SK-N-SH (cell line): Measurements from ENCODE around the gene SRGAP3. TPM values are rescaled to one million over a fixed set of nuclear protein-coding genes. Genes with fewer than 3 reads are reported as not detected.
A peak's percentile ranks its signal among the peaks of the same experiment; 100 is the strongest.
"Not testable (repeated sequence)": the region's sequence is repeated elsewhere in the genome, so short reads cannot be mapped to it uniquely, and the experiment has no call there.

Experiments used
- CTCF ChIA-PET: fragments of 300-600, 350-600 bp; formaldehyde crosslinking; extraction: SDS; loops from one replicate; lab custom pipeline; 2021; lab: Yijun Ruan, JAX
- POLR2A ChIA-PET: fragments of 350-600 bp; sonication (Branson Sonifier 250); formaldehyde crosslinking; extraction: SDS; loops from one replicate; lab custom pipeline; 2020; ENCODE audit warnings: antibody characterized with exemption, inconsistent platforms; lab: Yijun Ruan, JAX
- DNase-seq: peaks from one replicate; pipeline ENCODE4 v3.0.0; 2012
- H2AFZ ChIP-seq: fragments of 200-600 bp; sonication (generic); 2 replicates; pipeline ENCODE4 v1.8.1; 2016; ENCODE audit warnings: antibody characterized with exemption, mild to moderate bottlenecking, low read depth
- H3F3A ChIP-seq: fragments of 200-600 bp; sonication (generic); replicated peaks from 2 replicates; pipeline ENCODE3; 2016; ENCODE audit warnings: antibody characterized with exemption, mild to moderate bottlenecking; ENCODE audit not compliant: insufficient read depth
- H3K27ac ChIP-seq, 2 experiments: fragments of 200-500 bp in 1 of 2; fragments of 200-600 bp in 1 of 2; sonication (Bioruptor generic) in 1 of 2; sonication (generic), shearing (Covaris generic) in 1 of 2; 2 replicates each; pipeline versions ENCODE4 v1.5.1 to v1.6.1; 2014 to 2016; ENCODE audit warnings: low read depth in 2 of 2, inconsistent platforms in 1 of 2, low read length in 1 of 2, mild to moderate bottlenecking in 1 of 2, mixed read lengths in 1 of 2
- H3K27me3 ChIP-seq: fragments of 200-600 bp; sonication (generic), shearing (Covaris generic); 2 replicates; pipeline ENCODE4 v1.6.1; 2016; ENCODE audit warnings: mixed run types; ENCODE audit not compliant: insufficient read depth
- H3K36me3 ChIP-seq, 2 experiments: fragments of 200-500 bp in 1 of 2; fragments of 200-600 bp in 1 of 2; sonication (Bioruptor generic) in 1 of 2; sonication (generic) in 1 of 2; replicated peaks in 1 of 2; 2 replicates each; pipeline versions ENCODE3 to v1.5.1; 2014 to 2016; ENCODE audit warnings: low read length in 1 of 2, mild to moderate bottlenecking in 1 of 2; ENCODE audit not compliant: insufficient read depth in 2 of 2, control insufficient read depth in 1 of 2
- H3K4me1 ChIP-seq, 2 experiments: fragments of 200-500 bp in 1 of 2; fragments of 200-600 bp in 1 of 2; sonication (Bioruptor generic) in 1 of 2; sonication (generic), shearing (Covaris generic) in 1 of 2; 2 replicates each; pipeline versions ENCODE4 v1.5.1 to v1.6.1; 2014 to 2016; ENCODE audit warnings: low read depth in 1 of 2, low read length in 1 of 2, mixed run types in 1 of 2; ENCODE audit not compliant: insufficient read depth in 2 of 2, control insufficient read depth in 1 of 2
- H3K4me2 ChIP-seq: fragments of 200-600 bp; sonication (generic), shearing (Covaris generic); 2 replicates; pipeline ENCODE4 v1.6.1; 2017; ENCODE audit warnings: mixed run types
- H3K4me3 ChIP-seq, 2 experiments: fragments of 200-500 bp in 1 of 2; fragments of 200-600 bp in 1 of 2; sonication (Bioruptor generic) in 1 of 2; sonication (generic), shearing (Covaris generic) in 1 of 2; 2 replicates each; pipeline versions ENCODE4 v1.5.1 to v1.8.1; 2014 to 2016; ENCODE audit warnings: low read depth in 2 of 2, inconsistent platforms in 1 of 2, low read length in 1 of 2, mild to moderate bottlenecking in 1 of 2, mixed read lengths in 1 of 2, moderate library complexity in 1 of 2
- H3K79me2 ChIP-seq: fragments of 200-600 bp; sonication (generic); 2 replicates; pipeline ENCODE4 v1.8.1; 2017; ENCODE audit warnings: mild to moderate bottlenecking; ENCODE audit not compliant: insufficient read depth
- H3K9ac ChIP-seq: fragments of 200-600 bp; sonication (generic); 2 replicates; pipeline ENCODE4 v1.6.1; 2017; ENCODE audit warnings: mixed run types
- H3K9me2 ChIP-seq: fragments of 200-600 bp; sonication (generic); 2 replicates; pipeline ENCODE4 v1.6.1; 2017; ENCODE audit warnings: mixed run types
- H3K9me3 ChIP-seq: fragments of 200-600 bp; sonication (generic); 2 replicates; pipeline ENCODE4 v1.6.1; 2017; ENCODE audit warnings: mixed run types, mild to moderate bottlenecking, moderate library complexity
- H4K20me1 ChIP-seq: fragments of 200-600 bp; sonication (generic); 2 replicates; pipeline ENCODE4 v1.6.1; 2017; ENCODE audit warnings: mild to moderate bottlenecking, mixed run types; ENCODE audit not compliant: insufficient read depth
- CHD2 ChIP-seq: fragments of 150-350 bp; IDR thresholded peaks from 2 replicates; pipeline ENCODE4 v1.6.1; 2018; ENCODE audit warnings: low read length; ENCODE audit not compliant: partially characterized antibody
- EZH2phosphoT487 ChIP-seq: fragments of 200-600 bp; sonication (generic); IDR thresholded peaks from 2 replicates; pipeline ENCODE4 v1.6.1; 2017; ENCODE audit warnings: low read depth, mixed run types, mild to moderate bottlenecking, antibody characterized with exemption, moderate library complexity, borderline replicate concordance
- GATA2 ChIP-seq: sonication (generic); formaldehyde crosslinking; IDR thresholded peaks from 2 replicates; pipeline ENCODE4 v1.5.0; 2020; ENCODE audit warnings: mild to moderate bottlenecking, missing genetic modification reagents
- NFIC ChIP-seq: IDR thresholded peaks from 2 replicates; pipeline ENCODE4 v1.4.0; 2012; ENCODE audit warnings: borderline replicate concordance
- SMC3 ChIP-seq: IDR thresholded peaks from 2 replicates; pipeline ENCODE4 v1.6.1; 2012; ENCODE audit warnings: low read depth, low read length, improper control_type of control experiment
- WGBS: methylation state at CpG from one replicate; pipeline ENCODE4 v1.1.6; 2017; ENCODE audit warnings: low lambda C conversion rate; 5-methylcytosine and 5-hydroxymethylcytosine counted together
- polyA plus RNA-seq, 3 experiments: library from polyadenylated mRNA; depleted of rRNA; stranded (reverse); fragments of >200 nt; gene quantifications; 2 replicates each; pipeline ENCODE4 v1.2.3, GENCODE V29; 2012
- TF ChIP-seq, protein P1 (sequence below): IDR thresholded peaks from 2 replicates; pipeline ENCODE4 v1.4.0; 2012; ENCODE audit warnings: low read depth
- TF ChIP-seq, protein P2 (sequence below): IDR thresholded peaks from 2 replicates; pipeline ENCODE4 v1.6.1; 2012; ENCODE audit warnings: mild to moderate bottlenecking, low read depth, low read length, moderate library complexity
- TF ChIP-seq, protein P3 (sequence below): IDR thresholded peaks from 2 replicates; pipeline ENCODE4; 2012

The SRGAP3 gene
- polyA plus RNA-seq, 1 of the 3 experiments (the other 2 are of a cell fraction) = 2.8 TPM

DNA sequence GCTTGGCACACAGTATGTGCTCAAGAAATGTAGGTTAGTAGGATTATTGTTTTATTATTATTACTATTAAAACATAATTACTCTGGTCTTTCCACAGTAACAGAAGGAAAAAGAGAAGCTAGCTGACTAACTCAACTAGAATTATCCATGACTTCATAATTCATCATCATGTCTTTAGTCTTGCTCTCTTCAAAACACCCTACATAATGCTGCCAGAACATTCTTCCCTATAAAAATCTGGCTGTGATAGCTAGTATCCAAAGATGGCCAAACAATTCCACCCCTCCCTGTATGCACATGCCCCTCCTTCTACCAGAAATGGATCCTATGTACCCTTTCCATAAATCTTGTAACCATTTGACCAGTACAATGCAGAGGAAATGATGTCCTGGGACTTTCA lies 48.8 kb upstream of the SRGAP3 start:
- TF ChIP-seq, protein P1, sequence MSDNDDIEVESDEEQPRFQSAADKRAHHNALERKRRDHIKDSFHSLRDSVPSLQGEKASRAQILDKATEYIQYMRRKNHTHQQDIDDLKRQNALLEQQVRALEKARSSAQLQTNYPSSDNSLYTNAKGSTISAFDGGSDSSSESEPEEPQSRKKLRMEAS = no peak
- no peak for TF ChIP-seq NFIC
- TF ChIP-seq, protein P2, sequence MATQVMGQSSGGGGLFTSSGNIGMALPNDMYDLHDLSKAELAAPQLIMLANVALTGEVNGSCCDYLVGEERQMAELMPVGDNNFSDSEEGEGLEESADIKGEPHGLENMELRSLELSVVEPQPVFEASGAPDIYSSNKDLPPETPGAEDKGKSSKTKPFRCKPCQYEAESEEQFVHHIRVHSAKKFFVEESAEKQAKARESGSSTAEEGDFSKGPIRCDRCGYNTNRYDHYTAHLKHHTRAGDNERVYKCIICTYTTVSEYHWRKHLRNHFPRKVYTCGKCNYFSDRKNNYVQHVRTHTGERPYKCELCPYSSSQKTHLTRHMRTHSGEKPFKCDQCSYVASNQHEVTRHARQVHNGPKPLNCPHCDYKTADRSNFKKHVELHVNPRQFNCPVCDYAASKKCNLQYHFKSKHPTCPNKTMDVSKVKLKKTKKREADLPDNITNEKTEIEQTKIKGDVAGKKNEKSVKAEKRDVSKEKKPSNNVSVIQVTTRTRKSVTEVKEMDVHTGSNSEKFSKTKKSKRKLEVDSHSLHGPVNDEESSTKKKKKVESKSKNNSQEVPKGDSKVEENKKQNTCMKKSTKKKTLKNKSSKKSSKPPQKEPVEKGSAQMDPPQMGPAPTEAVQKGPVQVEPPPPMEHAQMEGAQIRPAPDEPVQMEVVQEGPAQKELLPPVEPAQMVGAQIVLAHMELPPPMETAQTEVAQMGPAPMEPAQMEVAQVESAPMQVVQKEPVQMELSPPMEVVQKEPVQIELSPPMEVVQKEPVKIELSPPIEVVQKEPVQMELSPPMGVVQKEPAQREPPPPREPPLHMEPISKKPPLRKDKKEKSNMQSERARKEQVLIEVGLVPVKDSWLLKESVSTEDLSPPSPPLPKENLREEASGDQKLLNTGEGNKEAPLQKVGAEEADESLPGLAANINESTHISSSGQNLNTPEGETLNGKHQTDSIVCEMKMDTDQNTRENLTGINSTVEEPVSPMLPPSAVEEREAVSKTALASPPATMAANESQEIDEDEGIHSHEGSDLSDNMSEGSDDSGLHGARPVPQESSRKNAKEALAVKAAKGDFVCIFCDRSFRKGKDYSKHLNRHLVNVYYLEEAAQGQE = no peak
- no peak for TF ChIP-seq CHD2
- no peak for TF ChIP-seq EZH2phosphoT487
- TF ChIP-seq GATA2 (CRISPR knock-in tag) = no peak
- TF ChIP-seq, all 33 proteins: peak for 0
- Histone ChIP-seq H3K9me2 (no peaks in the 10 kb centered on the region), H3K9me3 (no peaks in the 10 kb centered on the region), H3K36me3 (no peaks in the 10 kb centered on the region), H3K79me2 (no peaks in the 10 kb centered on the region), H4K20me1 (no peaks in the 10 kb centered on the region), H2AFZ (no peak overlapping the region), H3K4me1 (peaks cover 0 to 4% of the 10 kb centered on the region in 2 experiments; a peak in 2 of 4 replicates), H3K4me2 (no peak overlapping the region), H3K27me3 (no peaks in the 10 kb centered on the region), H3K9ac (no peak overlapping the region), H3F3A (no peaks in the 10 kb centered on the region), H3K27ac (no peak overlapping the region), H3K4me3 (no peak overlapping the region)
- ChIA-PET POLR2A (no interaction called here), CTCF (interaction anchor here (1.3 to 1.7 kb wide), 2 partner anchors 310 to 327 kb away, joined by 4 to 5 read pairs; no protein-coding TSS in a partner anchor)
- no peak for DNase-seq

DNA sequence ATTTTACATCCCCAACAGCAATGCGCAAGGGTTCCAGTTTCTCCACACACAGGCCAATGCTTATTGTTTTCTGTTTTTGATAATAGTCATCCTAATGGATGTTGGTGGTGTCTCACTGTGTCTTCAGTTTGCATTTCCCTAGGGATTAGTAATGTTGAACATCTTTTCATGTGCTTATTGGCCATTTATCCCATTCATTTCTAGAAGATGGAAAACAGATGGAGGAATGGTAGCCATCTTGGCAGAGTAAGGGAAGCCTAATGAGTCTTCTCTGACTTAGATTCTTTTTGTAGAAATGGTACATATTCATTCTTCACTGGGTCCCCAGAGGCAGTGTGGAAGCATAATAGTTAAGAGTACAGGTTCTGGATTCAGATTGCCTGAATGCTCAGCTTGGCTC lies 46.8 kb upstream of the SRGAP3 start:
- ChIA-PET CTCF (no interaction called here), POLR2A (no interaction called here)
- Histone ChIP-seq H3K4me2 (no peak overlapping the region), H3K4me1 (no peaks in the 10 kb centered on the region; a peak in 2 of 4 replicates), H3K4me3 (no peak overlapping the region), H2AFZ (no peak overlapping the region), H3K36me3 (no peaks in the 10 kb centered on the region), H3K9me2 (no peaks in the 10 kb centered on the region), H3F3A (no peaks in the 10 kb centered on the region), H3K79me2 (no peaks in the 10 kb centered on the region), H3K9me3 (no peaks in the 10 kb centered on the region), H3K27me3 (no peaks in the 10 kb centered on the region), H4K20me1 (no peaks in the 10 kb centered on the region), H3K27ac (no peak overlapping the region), H3K9ac (no peak overlapping the region)
- no peak for DNase-seq
- TF ChIP-seq SMC3 = no peak
- 86% methylated on average over 1 of the region's 1 CpG for WGBS

DNA sequence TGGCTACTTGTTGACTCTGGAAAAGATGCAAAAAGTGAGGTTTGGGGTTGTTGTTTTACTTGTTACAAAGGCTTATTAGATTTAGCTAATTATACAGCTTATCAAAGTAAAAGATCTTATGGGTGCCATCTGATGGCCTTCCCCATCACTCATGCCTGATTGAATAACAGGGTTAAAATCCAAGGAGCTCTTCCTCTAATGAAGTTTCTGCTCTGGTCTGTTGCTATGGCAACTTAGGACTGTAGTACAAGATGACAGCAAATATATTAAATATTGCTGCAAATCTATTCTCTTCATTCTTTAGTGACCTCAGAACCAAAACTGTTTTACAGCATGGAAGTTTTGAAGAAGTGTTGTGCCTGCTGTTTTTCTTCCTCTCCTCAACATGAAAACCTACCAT lies 45.6 kb upstream of the SRGAP3 start:
- Histone ChIP-seq H3K4me2 (no peak overlapping the region), H3F3A (no peaks in the 10 kb centered on the region), H3K27me3 (no peaks in the 10 kb centered on the region), H2AFZ (no peak overlapping the region), H3K9ac (no peak overlapping the region), H3K9me2 (no peaks in the 10 kb centered on the region), H3K9me3 (no peaks in the 10 kb centered on the region), H4K20me1 (no peaks in the 10 kb centered on the region), H3K79me2 (no peaks in the 10 kb centered on the region), H3K27ac (no peak overlapping the region), H3K4me3 (no peak overlapping the region), H3K4me1 (no peaks in the 10 kb centered on the region; a peak in 2 of 4 replicates), H3K36me3 (no peaks in the 10 kb centered on the region)
- ChIA-PET CTCF (interaction anchor here (0.7 to 1.6 kb wide), 4 partner anchors 44 to 307 kb away, joined by 3 to 7 read pairs (median 4); no protein-coding TSS in a partner anchor), POLR2A (interaction anchor here (0.5 kb wide), 1 partner anchor 99 kb away, joined by 3 read pairs; no protein-coding TSS in a partner anchor)
- DNase-seq = peak; percentile 32
- TF ChIP-seq, protein P3, sequence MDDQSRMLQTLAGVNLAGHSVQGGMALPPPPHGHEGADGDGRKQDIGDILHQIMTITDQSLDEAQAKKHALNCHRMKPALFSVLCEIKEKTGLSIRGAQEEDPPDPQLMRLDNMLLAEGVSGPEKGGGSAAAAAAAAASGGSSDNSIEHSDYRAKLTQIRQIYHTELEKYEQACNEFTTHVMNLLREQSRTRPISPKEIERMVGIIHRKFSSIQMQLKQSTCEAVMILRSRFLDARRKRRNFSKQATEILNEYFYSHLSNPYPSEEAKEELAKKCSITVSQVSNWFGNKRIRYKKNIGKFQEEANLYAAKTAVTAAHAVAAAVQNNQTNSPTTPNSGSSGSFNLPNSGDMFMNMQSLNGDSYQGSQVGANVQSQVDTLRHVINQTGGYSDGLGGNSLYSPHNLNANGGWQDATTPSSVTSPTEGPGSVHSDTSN = no peak

DNA sequence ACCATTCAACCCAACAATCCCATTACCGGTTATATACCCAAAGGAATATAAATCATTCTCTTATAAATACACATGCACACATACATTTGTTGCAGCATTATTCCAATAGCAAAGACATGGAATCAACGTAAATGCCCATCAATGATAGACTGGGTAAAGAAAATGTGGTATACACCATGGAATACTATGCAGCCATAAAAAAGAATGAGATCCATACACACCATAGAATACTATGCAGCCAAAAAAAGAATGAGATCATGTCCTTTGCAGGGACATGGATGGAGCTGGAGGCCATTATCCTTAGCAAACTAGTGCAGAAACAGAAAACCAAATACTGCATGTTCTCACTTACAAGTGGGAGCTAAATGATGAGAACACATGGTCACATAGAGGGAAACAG lies 44.5 kb upstream of the SRGAP3 start:
- H3K9me2 ChIP-seq, H4K20me1 ChIP-seq, H3K36me3 ChIP-seq, H3K9me3 ChIP-seq, H3K27me3 ChIP-seq, H3K4me1 ChIP-seq, H3F3A ChIP-seq, H2AFZ ChIP-seq, DNase-seq, H3K9ac ChIP-seq, H3K79me2 ChIP-seq, H3K27ac ChIP-seq, H3K4me3 ChIP-seq, H3K4me2 ChIP-seq, POLR2A ChIA-PET: not testable (repeated sequence)
- 53% methylated on average over 2 of the region's 2 CpGs for WGBS
- CTCF ChIA-PET = interaction anchor here (1.1 kb wide), 1 partner anchor 43 kb away, joined by 4 read pairs; no protein-coding TSS in a partner anchor
